ENCODE data around the gene PYCARD.

DNA sequence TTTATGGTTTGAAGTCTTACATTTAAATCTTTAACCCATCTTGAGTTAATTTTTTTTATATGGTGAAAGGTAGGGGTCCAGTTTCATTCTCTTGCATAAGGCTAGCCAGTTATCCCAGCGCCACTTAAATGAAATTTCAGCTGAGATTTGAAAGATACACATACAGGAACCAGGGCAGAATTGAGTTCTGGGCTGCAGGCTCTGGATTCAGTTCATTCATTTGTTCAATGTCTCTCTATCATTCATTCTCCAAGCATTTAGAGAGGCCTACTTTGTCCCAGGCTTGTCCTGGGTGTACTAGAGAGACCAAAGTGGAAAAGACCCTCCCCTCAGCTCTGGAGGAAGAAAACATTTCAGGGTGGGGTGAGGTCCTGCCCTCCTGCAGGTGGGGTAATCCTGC, 10.8 kb upstream of the PYCARD start:
- TF ChIP-seq, protein P1, sequence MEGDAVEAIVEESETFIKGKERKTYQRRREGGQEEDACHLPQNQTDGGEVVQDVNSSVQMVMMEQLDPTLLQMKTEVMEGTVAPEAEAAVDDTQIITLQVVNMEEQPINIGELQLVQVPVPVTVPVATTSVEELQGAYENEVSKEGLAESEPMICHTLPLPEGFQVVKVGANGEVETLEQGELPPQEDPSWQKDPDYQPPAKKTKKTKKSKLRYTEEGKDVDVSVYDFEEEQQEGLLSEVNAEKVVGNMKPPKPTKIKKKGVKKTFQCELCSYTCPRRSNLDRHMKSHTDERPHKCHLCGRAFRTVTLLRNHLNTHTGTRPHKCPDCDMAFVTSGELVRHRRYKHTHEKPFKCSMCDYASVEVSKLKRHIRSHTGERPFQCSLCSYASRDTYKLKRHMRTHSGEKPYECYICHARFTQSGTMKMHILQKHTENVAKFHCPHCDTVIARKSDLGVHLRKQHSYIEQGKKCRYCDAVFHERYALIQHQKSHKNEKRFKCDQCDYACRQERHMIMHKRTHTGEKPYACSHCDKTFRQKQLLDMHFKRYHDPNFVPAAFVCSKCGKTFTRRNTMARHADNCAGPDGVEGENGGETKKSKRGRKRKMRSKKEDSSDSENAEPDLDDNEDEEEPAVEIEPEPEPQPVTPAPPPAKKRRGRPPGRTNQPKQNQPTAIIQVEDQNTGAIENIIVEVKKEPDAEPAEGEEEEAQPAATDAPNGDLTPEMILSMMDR (IDR thresholded peaks at IDR 0.05; ENCODE audit: poor library complexity, severe bottlenecking) = no peak
- TF ChIP-seq POLR2AphosphoS5 (IDR thresholded peaks at IDR 0.05) (no peak), EP300 (conservative IDR thresholded peaks at IDR 0.05; ENCODE audit: poor library complexity, severe bottlenecking) (no peak), EZH2 (IDR thresholded peaks at IDR 0.05; ENCODE audit: borderline replicate concordance, insufficient read depth, low read length, poor library complexity, severe bottlenecking) (no peak), TAF1 (IDR thresholded peaks at IDR 0.05; ENCODE audit: low read depth) (no peak)

Data from neural cell (in vitro differentiated cells).